Hippocampal formation (tissue), 2 donors: Measurements from ENCODE around the gene AFG1L.

Experiments used
- DNase-seq, 2 donors: peaks; one replicate each; lab custom pipeline; 2025; lab: John Stamatoyannopoulos, UW

Gene AFG1L

DNA sequence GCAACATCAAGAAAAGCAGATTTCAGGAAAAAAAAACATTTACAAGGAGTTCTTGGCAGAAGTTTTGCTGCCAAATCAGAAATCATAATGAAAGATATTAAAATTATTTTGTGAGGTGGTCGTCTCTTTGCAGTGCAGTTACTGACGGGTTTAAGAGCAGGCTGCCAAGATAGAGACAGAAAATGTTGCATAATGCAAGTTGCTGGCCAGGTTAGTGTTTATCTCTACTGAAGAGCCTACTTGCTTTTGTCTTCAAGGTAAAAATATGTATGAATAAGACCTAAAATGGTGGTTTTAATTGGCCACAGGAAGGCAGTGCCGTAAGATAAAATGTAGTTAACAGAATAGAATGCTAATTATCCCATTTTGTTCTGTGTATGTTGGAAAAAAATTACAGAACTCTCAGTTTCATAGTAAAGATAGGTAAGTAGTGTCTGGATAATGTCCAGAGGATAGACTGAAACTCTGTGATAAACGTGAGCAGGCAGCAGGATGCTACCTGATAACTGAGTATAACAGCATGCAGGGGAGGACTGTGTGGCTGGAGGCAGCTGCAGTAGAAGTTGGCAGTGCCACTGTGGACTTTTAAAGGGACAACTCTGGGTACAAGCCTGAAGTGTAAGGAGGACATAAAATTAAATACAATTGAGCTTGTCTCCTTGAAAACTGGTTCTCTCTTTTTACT lies 279.7 kb downstream of the AFG1L start:
- no peak for DNase-seq
